GM20000 (cell line): Measurements from ENCODE around the gene RFX4.

Experiments used
- DNase-seq: peaks from one replicate; pipeline ENCODE4 v3.0.0; 2012; ENCODE audit warnings: low spot score
- CTCF ChIP-seq: IDR thresholded peaks from 2 replicates; pipeline ENCODE4 v1.5.1; 2012; ENCODE audit warnings: mild to moderate bottlenecking, control low read depth; ENCODE audit errors: extremely low read depth, missing control alignments

Gene RFX4

GRCh38 chr12:106692896-106693820, 110.4 kb downstream of the RFX4 start:
- no peak for DNase-seq
- TF ChIP-seq CTCF, result no peak

- DNase-seq, result no peak
- TF ChIP-seq CTCF, result no peak
Measured at GRCh38 chr12:106696071-106696470, 113.3 kb downstream of the RFX4 start.

- no peak for TF ChIP-seq CTCF
- DNase-seq, result no peak
Measured at GRCh38 chr12:106696681-106697417, 114.0 kb downstream of the RFX4 start.

- DNase-seq, result no peak
- TF ChIP-seq CTCF, result no peak
Measured at GRCh38 chr12:106704081-106704480, 121.3 kb downstream of the RFX4 start.

GRCh38 chr12:106705971-106706370, 123.2 kb downstream of the RFX4 start:
- TF ChIP-seq CTCF, result no peak
- no peak for DNase-seq

- DNase-seq, result no peak
- TF ChIP-seq CTCF, result no peak
Measured at GRCh38 chr12:106709068-106709511, 126.3 kb downstream of the RFX4 start.
